RWPE1 (cell line): Measurements from ENCODE around the gene ZNF691.

ENCODE experiments used
- CTCF ChIA-PET: fragments of 350-600 bp; sonication (Branson Sonifier 250); formaldehyde crosslinking; extraction: SDS; loops from one replicate; lab custom pipeline; 2021; lab: Yijun Ruan, JAX
- POLR2A ChIA-PET: fragments of 400-600 bp; formaldehyde crosslinking; extraction: SDS; loops from one replicate; lab custom pipeline; 2020; ENCODE audit warnings: antibody characterized with exemption; ENCODE audit not compliant: low non-redundant PET; lab: Yijun Ruan, JAX
- DNase-seq: peaks from one replicate; pipeline ENCODE4 v3.0.0; 2012; ENCODE audit warnings: low spot score
- H3K27ac ChIP-seq: fragments of 450-650 bp; 2 replicates; pipeline ENCODE4 v1.5.1; 2017
- TF ChIP-seq, protein P1 (sequence below): fragments of 450-650 bp; conservative IDR thresholded peaks from 2 replicates; pipeline ENCODE4 v1.5.1; 2017; ENCODE audit warnings: low read depth, mild to moderate bottlenecking

The ZNF691 gene

GRCh38 chr1:42838482-42839190 lies 7.8 kb upstream of the ZNF691 start:
- ChIA-PET CTCF (no interaction called here), POLR2A (interaction anchor here (0.6 kb wide), 1 partner anchor 19 kb away, joined by 3 read pairs; no protein-coding TSS in a partner anchor)
- H3K27ac ChIP-seq: no peak overlapping the region

DNA sequence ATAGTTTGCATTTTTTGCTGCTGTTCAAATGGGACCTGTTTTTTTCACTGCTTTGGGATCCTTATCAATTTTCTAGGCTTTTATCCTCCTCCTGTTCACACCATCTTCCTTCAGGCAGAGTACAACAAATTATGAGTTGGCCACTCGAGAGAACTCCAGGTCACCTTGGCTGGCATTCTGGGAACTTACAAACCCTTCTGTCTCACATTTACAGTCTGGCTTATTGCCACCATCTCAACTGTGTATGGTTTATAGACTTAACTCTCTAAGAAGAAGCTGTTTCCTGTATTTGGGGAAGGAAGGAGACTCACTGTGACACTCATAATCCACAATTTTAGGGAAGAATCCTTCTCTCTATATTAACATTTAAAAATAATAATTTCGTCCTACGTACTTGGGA lies 5.4 kb upstream of the ZNF691 start:
- ChIA-PET CTCF (no interaction called here), POLR2A (no interaction called here)
- no peak for DNase-seq
- no peak overlapping the region for H3K27ac ChIP-seq
- TF ChIP-seq, protein P1, sequence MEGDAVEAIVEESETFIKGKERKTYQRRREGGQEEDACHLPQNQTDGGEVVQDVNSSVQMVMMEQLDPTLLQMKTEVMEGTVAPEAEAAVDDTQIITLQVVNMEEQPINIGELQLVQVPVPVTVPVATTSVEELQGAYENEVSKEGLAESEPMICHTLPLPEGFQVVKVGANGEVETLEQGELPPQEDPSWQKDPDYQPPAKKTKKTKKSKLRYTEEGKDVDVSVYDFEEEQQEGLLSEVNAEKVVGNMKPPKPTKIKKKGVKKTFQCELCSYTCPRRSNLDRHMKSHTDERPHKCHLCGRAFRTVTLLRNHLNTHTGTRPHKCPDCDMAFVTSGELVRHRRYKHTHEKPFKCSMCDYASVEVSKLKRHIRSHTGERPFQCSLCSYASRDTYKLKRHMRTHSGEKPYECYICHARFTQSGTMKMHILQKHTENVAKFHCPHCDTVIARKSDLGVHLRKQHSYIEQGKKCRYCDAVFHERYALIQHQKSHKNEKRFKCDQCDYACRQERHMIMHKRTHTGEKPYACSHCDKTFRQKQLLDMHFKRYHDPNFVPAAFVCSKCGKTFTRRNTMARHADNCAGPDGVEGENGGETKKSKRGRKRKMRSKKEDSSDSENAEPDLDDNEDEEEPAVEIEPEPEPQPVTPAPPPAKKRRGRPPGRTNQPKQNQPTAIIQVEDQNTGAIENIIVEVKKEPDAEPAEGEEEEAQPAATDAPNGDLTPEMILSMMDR: no peak

More at GRCh38 chr1:42838482-42839190, 7.8 kb upstream of the ZNF691 start:
- TF ChIP-seq, protein P1: no peak
- no peak for DNase-seq

DNA sequence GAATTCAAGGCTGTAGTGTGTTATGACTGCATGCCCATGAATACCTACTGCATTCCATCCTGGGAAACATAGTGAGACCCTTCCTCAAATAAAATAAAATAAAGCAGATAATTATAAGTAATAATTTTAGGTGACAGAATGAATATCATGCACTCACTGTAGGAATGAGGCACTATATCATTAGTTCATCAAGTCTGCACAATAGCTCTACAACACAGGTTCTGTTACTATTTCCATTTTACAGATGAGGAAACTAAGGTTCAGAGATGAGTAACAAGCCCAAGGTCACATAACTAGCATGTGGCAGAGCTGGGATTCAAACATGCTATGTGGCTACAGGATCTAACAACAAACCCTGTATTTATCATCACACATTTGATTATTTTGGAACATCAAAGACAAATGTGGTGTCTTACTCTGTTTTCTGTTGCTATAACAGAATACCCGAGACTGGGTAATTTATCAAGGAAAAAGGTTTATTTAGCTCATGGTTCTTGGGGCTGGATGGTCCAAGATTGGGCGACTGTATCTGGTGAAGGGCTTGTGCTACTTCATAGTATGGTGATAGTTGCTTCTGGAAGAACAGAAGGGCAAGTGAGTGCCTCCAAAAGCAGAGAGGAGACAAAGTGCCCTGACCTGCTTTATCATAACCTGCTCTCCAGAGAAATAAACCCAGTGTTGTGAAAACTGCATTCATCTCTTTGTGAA lies 4.8 kb upstream of the ZNF691 start:
- DNase-seq: no peak
- no peak overlapping the region for H3K27ac ChIP-seq
- POLR2A ChIA-PET: no interaction called here
- CTCF ChIA-PET: interaction anchor here (0.6 kb wide), 1 partner anchor 90 kb away, joined by 4 read pairs; no protein-coding TSS in a partner anchor
- TF ChIP-seq, protein P1: no peak

- no peak overlapping the region for H3K27ac ChIP-seq
- ChIA-PET POLR2A (no interaction called here), CTCF (interaction anchor here (0.6 kb wide), 1 partner anchor 13 kb away, joined by 5 read pairs; no protein-coding TSS in a partner anchor)
- TF ChIP-seq, protein P1: no peak
- no peak for DNase-seq
Observed at GRCh38 chr1:42844592-42845140, 1.7 kb upstream of the ZNF691 start.

DNA sequence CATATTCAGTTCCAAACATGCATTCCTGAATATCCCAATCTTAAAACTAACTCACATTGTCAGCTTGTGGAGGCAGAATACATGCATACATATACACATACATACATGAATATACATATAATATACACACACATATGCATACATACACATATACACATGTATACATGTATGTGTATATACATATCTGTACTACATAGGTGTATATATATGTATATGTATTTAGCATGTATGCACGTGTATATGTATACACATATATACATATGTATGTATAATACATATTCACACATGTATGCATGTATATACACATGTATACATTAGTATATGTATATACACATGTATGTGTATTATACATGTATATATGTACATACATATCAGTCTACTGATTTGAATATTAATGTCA lies 1.2 kb upstream of the ZNF691 start:
- POLR2A ChIA-PET: no interaction called here
- TF ChIP-seq, protein P1: no peak
- CTCF ChIA-PET: no interaction called here
- no peak for DNase-seq
- no peak overlapping the region for H3K27ac ChIP-seq

- CTCF ChIA-PET: interaction anchor here (0.6 to 0.7 kb wide), 3 partner anchors 37 to 394 kb away, joined by 3 to 4 read pairs (median 3); no protein-coding TSS in a partner anchor
- DNase-seq: peak; percentile 20
- H3K27ac ChIP-seq: no peak overlapping the region; the same call in 1 of the 2 replicates
- POLR2A ChIA-PET: interaction anchor here (0.6 to 1.0 kb wide), 3 partner anchors 10 to 28 kb away, joined by 3 to 5 read pairs (median 3); partner anchors contain the start of genes ERMAP and SVBP
- TF ChIP-seq, protein P1: no peak
Observed at GRCh38 chr1:42845866-42846256, 552 bp upstream of the ZNF691 start.
